HG02759 (cell line): ENCODE measurements around the gene MEF2D.

ENCODE experiments used
- ATAC-seq: cut with Tn5 transposase; IDR thresholded peaks from one replicate; pipeline ENCODE4 v1.9.1; 2021; ENCODE audit warnings: mild to moderate bottlenecking, moderate library complexity; ENCODE audit not compliant: unreplicated experiment

MEF2D gene

GRCh38 chr1:156471496-156472490 lies 28.8 kb downstream of the MEF2D start:
- ATAC-seq, result no peak

- no peak for ATAC-seq
Observed at GRCh38 chr1:156470473-156470872, 30.1 kb downstream of the MEF2D start.

- no peak for ATAC-seq
Observed at GRCh38 chr1:156468693-156469345, 31.8 kb downstream of the MEF2D start.

- no peak for ATAC-seq
Observed at GRCh38 chr1:156467906-156468305, 32.7 kb downstream of the MEF2D start.

- ATAC-seq, result no peak
Observed at GRCh38 chr1:156467385-156467784, 33.2 kb downstream of the MEF2D start.

GRCh38 chr1:156465747-156466365 lies 34.7 kb downstream of the MEF2D start:
- no peak for ATAC-seq

GRCh38 chr1:156464825-156465452 lies 35.6 kb downstream of the MEF2D start:
- ATAC-seq, result no peak

GRCh38 chr1:156464335-156464734 lies 36.2 kb downstream of the MEF2D start:
- no peak for ATAC-seq

- no peak for ATAC-seq
Observed at GRCh38 chr1:156463874-156464273, 36.7 kb downstream of the MEF2D start.

- ATAC-seq, result no peak
Observed at GRCh38 chr1:156462954-156463795, 37.4 kb downstream of the MEF2D start.

GRCh38 chr1:156461781-156462647 lies 38.6 kb downstream of the MEF2D start:
- no peak for ATAC-seq

GRCh38 chr1:156461109-156461508 lies 39.5 kb downstream of the MEF2D start:
- no peak for ATAC-seq

GRCh38 chr1:156460525-156460924 lies 40.0 kb downstream of the MEF2D start:
- ATAC-seq, result no peak

- no peak for ATAC-seq
Observed at GRCh38 chr1:156458181-156458503, 42.4 kb downstream of the MEF2D start.

- peak; percentile 82 for ATAC-seq
Observed at GRCh38 chr1:156456625-156457465, 43.7 kb downstream of the MEF2D start.

- ATAC-seq, result no peak
Observed at GRCh38 chr1:156455362-156455761, 45.2 kb downstream of the MEF2D start.

- ATAC-seq, result no peak
Observed at GRCh38 chr1:156452907-156453306, 47.7 kb downstream of the MEF2D start.

- ATAC-seq, result no peak
Observed at GRCh38 chr1:156451505-156452160, 48.9 kb downstream of the MEF2D start.
